Stimulated activated CD4-positive, alpha-beta T cell treated with anti-CD3 and anti-CD28 coated beads, TNF-alpha, amount 100 ng/mL, for 24 hours (primary cell): ENCODE results near the gene SLC1A4.
A peak's percentile ranks its signal among the peaks of the same experiment; 100 is the strongest.
"Not testable (repeated sequence)": the region's sequence is repeated elsewhere in the genome, so short reads cannot be mapped to it uniquely, and the experiment has no call there.

Experiments used
- DNase-seq, 3 experiments: peaks; one replicate each; pipeline ENCODE4 v3.0.0-alpha.2; 2020; ENCODE audit warnings: low read depth in 3 of 3

Gene SLC1A4

GRCh38 chr2:64989126-64989981 is at the start of gene SLC1A4:
Gene SLC1A4 (plus strand): TSS chr2:64989399. CDS start chr2:64989644, 245 bp downstream.
- peak; percentile 62 to 85 (median 77) for DNase-seq

- no peak for DNase-seq
These were observed 48.1 kb upstream of the SLC1A4 start for GRCh38 chr2:64941143-64941542.

GRCh38 chr2:64941801-64942200 is 47.4 kb upstream of the SLC1A4 start:
- DNase-seq: no peak

- no peak for DNase-seq
These were observed 46.5 kb upstream of the SLC1A4 start for GRCh38 chr2:64942693-64943092.

DNA sequence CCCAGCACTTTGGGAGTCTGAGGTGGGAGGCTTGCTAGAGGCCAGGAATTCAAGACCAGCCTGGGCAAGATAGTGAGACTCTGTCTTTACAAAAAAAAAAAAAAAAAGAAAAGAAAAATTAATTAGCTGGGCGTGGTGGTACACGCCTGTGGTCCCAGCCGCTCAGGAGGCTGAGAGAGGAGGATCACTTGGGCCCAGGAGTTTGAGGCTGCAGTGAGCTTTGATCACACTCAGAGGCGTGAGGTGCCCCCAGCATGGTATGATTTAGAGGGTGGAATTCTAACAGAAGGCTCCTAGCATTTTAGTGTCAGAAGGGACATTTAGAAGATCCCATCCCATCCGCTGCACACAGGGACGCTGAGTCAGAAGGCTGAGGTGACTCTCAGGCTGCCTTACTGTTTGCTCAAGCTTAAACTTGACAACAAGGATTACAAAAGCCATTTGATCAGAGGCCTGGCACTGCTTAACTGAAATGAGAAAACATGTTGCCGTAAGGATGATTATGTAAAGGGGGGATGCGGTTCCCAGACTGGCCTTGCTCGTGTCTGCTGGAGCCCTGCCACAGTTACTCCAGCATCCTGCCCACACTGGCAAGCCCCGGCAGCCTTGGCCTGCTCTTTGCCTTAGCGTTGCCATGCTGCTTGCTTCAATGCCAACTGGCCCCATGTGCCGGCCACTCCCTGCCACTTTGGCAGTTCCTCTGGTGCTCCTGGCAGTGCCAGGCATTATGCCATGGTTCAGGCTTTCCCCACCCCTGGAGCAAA is 45.6 kb upstream of the SLC1A4 start:
- no peak for DNase-seq

GRCh38 chr2:64944484-64944883 is 44.7 kb upstream of the SLC1A4 start:
- no peak for DNase-seq

GRCh38 chr2:64945973-64946768 is 43.0 kb upstream of the SLC1A4 start:
- peak; percentile 16 to 63 (median 26) for DNase-seq

DNA sequence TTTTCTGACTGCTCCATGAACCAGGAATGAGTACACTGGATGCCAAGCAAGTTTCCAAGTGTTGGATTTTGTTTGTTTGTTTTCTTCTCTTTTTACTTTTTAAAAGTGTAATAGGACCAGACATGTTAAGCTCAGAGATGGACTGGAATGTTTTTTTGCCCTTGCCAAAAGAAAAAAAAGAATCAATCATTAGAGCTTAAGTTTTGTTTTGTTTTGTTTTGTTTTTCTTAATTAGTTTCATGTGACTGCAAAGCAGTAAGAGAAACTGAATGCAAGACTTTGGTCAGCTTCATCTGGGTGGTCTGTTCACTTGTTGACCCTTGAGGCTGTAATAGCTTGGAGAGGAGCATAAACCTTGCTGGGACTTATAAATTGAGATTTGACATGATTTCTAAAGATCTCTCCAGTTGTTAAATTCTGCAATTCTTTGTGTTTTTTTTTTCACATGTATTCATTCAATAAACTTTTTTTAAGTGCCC is 42.4 kb upstream of the SLC1A4 start:
- DNase-seq: no peak

DNA sequence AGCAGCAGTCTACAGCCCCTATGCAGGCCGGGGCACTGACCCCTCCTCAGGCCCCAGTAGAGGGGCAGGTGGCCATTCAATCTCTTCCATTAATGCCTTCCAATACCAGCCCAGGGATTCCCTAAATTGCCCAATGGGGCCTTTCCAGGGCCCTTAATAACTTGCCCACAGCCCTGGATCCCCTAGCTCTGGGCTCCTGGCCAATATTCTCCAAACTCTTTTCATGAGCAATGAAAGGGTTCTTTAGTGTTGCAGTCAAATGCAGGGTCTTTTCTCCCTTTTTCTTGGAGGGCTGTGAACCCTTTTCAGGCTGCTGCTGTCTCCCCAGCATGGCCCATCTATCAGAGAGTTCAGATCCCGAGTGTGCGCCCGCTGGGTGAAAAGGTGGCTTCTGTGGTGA is 41.3 kb upstream of the SLC1A4 start:
- no peak for DNase-seq

DNA sequence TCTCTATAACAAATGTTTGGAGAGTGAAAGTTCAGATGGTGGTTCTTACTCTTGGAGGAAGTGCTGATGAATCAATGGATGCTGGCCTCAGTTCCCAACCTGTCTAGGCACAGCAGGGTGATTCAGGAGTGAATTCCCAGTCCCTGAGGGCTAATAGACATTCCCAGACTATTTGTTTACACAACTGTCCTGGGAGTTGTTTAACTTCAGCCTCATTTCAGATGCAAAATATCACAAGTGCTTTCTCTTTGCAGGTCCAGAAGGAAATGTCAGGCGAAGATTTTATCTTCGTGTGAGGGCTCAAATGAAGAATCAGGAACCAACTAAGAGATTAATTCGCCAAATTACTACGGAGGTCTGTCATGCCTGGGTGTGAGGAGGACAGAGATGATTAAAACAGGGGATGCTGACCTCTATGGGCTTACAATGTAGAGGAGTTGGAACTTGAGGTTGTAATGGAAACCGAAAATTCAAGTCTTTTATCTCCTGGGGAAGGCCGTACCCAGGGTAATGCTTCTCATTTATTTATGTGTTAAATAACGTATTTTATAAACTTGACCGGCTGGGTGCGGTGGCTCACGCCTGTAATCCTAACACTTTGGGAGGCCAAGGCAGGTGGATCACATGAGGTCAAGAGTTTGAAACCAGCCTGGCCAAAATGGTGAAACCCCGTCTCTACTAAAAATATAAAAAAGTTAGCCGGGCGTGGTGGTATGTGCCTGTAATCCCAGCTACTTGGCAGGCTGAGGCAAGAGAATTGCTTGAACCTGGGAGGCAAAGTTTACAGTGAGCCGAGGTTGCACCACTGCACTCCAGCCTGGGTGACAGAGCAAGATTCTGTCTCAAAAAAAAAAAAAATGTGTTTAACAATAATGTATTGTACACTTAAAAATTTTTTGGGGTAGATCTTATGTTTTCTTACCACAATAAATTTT is 38.7 kb upstream of the SLC1A4 start:
- no peak for DNase-seq

DNA sequence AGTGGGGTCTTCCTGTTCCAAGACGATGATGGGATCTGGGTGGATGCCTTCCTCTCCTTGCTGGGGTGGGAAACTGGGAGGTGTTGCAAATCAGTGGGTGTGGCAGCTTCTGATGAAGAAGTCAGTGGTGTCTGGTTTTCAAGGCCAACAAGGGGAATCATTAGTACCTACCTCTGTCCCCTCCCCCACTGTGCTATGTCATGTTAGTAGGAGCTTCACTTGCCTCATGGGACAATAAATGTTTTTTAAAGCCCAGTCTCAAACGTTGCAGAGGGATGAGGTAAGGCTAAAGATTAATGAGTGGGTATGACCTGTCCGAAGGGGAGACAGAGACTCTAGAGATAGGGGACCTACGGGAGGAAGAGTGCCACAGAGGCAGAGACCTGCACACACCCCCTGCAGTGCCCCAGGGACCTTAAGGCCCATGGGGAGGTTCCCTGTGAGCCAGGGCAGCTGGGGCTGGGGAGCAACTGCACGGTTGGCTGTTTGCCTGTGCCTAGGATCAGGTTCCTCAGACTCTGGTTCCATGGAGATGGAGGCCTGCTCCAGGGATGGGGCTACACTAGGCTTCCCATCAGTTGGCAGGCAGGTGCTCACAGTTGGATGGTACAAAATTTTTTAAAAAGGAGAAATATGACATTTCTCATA is 37.8 kb upstream of the SLC1A4 start:
- DNase-seq: no peak

DNA sequence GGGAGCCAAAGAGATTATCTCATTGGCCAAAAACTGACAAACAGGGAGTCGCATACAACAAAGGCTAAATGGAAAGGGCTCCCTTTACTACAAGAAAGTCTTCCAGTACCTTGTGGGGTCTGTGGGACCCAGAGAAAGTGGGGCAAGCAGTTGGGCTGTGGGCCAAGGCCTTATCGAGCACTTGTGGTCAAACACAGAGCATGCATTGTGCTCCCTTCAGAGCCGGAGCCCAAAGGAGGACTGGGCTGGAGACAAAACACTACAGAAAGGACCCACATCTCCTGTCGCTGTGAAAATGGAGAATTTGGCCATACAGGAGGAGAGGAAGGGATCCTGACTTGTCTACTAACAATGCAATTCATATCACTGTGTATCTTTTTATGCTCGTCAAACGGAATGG is 37.1 kb upstream of the SLC1A4 start:
- no peak for DNase-seq

DNA sequence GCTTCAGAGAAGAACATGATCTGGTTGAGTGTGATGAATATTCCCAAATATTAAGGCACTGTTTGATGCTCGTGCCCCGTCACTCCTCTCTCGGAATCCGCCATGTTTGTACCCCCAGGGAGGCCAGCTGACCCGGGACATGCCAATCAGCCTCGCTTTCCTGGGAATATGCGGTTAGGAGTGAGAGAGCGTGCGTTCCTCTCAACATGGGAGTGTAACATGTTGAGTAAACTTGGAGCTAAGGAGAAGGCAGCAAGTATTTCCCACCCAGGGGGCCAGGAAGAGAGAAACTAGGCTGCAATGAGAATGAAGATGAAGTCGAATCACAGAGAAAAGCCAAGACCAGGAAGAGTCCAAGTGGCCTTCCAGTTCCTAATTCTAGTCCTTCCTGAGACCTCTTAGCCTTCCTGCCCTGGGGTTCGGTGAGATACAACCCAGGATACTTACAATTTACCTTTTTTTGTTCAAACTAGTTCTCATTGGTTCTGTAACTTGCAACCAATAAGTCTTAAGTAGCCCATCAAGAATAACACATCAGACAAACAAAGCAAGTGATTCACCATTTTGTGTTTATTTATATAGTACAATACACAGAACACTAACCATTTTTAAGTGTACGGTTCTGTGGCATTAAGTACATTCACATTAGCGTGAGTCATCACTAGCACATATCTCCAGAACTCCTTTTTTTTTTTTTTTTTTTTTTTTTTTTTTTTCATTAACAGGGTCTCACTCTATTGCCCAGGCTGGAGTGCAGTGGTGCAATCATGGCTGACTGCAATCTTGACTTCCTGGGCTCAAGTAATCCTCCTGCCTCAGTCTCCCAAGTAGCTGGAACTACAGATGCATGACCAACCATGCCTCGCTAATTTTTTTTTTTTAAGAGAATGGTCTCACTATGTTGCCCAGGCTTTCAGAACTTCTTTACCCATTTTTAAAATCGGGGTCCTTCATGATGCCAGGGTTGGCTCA is 36.4 kb upstream of the SLC1A4 start:
- DNase-seq: no peak

GRCh38 chr2:64955467-64955866 is 33.7 kb upstream of the SLC1A4 start:
- DNase-seq: no peak

- no peak for DNase-seq
These were observed 31.9 kb upstream of the SLC1A4 start for GRCh38 chr2:64957109-64957903.

DNA sequence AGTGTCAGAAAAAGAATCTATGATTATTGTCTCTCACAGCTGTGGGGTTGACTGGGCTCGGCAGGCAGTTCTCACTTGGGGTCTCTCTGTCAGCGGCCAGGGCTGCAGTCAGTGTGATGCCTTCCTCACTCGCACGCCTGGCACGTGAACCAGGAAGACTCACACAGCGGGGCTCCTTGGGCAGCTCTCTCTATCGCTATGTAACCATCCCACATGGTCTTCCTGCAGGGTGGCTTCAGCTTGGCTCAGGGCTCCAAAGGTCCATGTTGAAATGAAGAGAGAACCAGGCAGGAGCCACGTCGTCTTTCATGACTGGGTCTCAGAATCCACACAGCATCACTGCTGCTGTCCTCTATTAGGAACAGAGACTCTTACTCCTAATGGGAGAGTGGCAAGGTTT is 30.6 kb upstream of the SLC1A4 start:
- no peak for DNase-seq

DNA sequence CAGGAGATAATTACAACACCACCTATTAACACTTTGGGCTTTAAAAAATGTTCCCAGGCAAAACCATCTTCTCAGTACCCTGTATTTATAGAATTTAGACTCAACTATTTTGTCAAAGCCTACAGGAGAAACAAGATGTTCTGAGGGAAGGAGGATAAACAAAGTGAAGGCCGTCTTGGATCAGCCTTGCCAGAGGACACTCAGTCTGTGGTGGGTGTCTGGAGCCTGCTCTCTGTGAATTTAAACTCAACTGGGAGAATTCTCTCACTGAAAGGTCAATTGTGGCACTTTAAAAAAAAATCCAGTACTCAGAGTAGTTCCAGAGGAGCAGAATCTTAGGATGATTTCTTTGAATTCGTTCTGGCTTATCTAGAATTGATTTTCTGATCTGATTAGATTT is 28.4 kb upstream of the SLC1A4 start:
- no peak for DNase-seq

GRCh38 chr2:64963138-64963537 is 26.1 kb upstream of the SLC1A4 start:
- not testable (repeated sequence) for DNase-seq
